Vagina (tissue), 2 donors: ENCODE measurements around the gene TSPEAR.

ENCODE experiments used
- CTCF ChIP-seq, 3 experiments: fragments of 450-650 bp in 2 of 3; fragments of 200-600 bp in 1 of 3; sonication (generic) in 1 of 3; IDR thresholded peaks; one replicate each; pipeline ENCODE4 v1.5.1; 2017 to 2019; ENCODE audit warnings: antibody characterized with exemption in 3 of 3, mild to moderate bottlenecking in 2 of 3, moderate library complexity in 2 of 3
- POLR2A ChIP-seq, 2 donors: fragments of 450-650 bp; IDR thresholded peaks; one replicate each; pipeline ENCODE4 v1.6.1; 2017; ENCODE audit warnings: antibody characterized with exemption in 2 of 2, mild to moderate bottlenecking in 2 of 2, moderate library complexity in 2 of 2
- POLR2AphosphoS5 ChIP-seq, 2 donors: sonication (generic); formaldehyde crosslinking; IDR thresholded peaks; one replicate each; pipeline ENCODE4 v1.9.0; 2017; ENCODE audit warnings: antibody characterized with exemption in 2 of 2, mild to moderate bottlenecking in 2 of 2, low read depth in 1 of 2; ENCODE audit not compliant: insufficient read depth in 1 of 2

DNA sequence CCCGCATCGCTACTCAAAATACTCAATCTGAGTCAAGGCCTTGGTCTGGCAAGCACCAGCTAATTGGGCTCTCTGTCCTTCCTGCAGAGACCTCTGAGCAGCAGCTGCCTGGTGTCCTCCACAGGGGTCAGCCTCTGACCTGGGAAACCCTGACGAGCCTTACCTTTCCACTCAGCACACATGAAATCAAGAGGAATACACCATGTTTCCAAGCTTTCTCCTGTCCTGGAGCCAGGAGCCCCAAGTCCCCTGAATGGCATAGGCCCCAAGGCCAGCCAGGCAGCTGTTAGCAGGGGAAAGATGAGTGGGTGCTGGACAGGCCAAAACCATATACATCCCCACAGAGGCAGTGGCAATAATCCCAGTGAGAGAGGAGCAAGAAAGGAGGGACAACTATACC, 27.2 kb upstream of the TSPEAR start:
- TF ChIP-seq CTCF (IDR thresholded peaks at IDR 0.05) (no peak), POLR2A (IDR thresholded peaks at IDR 0.05) (no peak), POLR2AphosphoS5 (IDR thresholded peaks at IDR 0.05; ENCODE audit: insufficient read depth in 1 of 2, low read depth in 1 of 2) (no peak)
